Smooth muscle cell (in vitro differentiated cells): Measurements from ENCODE around the gene RASAL2. TPM values are rescaled to one million over a fixed set of nuclear protein-coding genes. Genes with fewer than 3 reads are reported as not detected.

Experiments
- DNase-seq: peaks from one replicate; lab custom pipeline; 2025; ENCODE audit not compliant: unreplicated experiment; lab: John Stamatoyannopoulos, UW
- H2AFZ ChIP-seq: fragments of 200-600 bp; sonication (generic); 2 replicates; pipeline ENCODE4 v1.6.0; 2016; ENCODE audit warnings: antibody characterized with exemption, low read depth, mild to moderate bottlenecking
- H3F3A ChIP-seq: fragments of 200-600 bp; sonication (generic); 2 replicates; pipeline ENCODE4 v1.6.0; 2017; ENCODE audit warnings: antibody characterized with exemption, low read depth
- H3K27ac ChIP-seq: fragments of 200-600 bp; sonication (generic); 2 replicates; pipeline ENCODE4 v1.5.1; 2016; ENCODE audit warnings: low read depth, mild to moderate bottlenecking
- H3K27me3 ChIP-seq: fragments of 200-600 bp; sonication (generic); 2 replicates; pipeline ENCODE4 v1.6.1; 2016; ENCODE audit warnings: low read depth, mild to moderate bottlenecking
- H3K36me3 ChIP-seq: fragments of 200-600 bp; sonication (generic); 2 replicates; pipeline ENCODE4 v1.5.1; 2016; ENCODE audit warnings: low read depth
- H3K4me1 ChIP-seq: fragments of 200-600 bp; sonication (generic); 2 replicates; pipeline ENCODE4 v1.5.1; 2016; ENCODE audit warnings: low read depth
- H3K4me2 ChIP-seq: fragments of 200-600 bp; sonication (generic); 2 replicates; pipeline ENCODE4 v1.6.0; 2016; ENCODE audit warnings: mild to moderate bottlenecking
- H3K4me3 ChIP-seq: fragments of 200-600 bp; sonication (generic); 2 replicates; pipeline ENCODE4 v1.5.1; 2016; ENCODE audit warnings: mild to moderate bottlenecking
- H3K79me2 ChIP-seq: fragments of 200-600 bp; sonication (generic); 2 replicates; pipeline ENCODE4 v1.6.0; 2016; ENCODE audit warnings: low read depth, mild to moderate bottlenecking
- H3K9ac ChIP-seq: fragments of 200-600 bp; sonication (generic); 2 replicates; pipeline ENCODE4 v1.6.0; 2016; ENCODE audit warnings: low read depth
- H3K9me3 ChIP-seq: fragments of 200-600 bp; sonication (generic); replicated peaks from 2 replicates; pipeline ENCODE4 v1.5.1; 2016; ENCODE audit warnings: low read depth
- H4K20me1 ChIP-seq: fragments of 200-600 bp; sonication (generic); 2 replicates; pipeline ENCODE4 v1.6.0; 2016; ENCODE audit warnings: low read depth
- CTCF ChIP-seq: fragments of 200-600 bp; sonication (generic); IDR thresholded peaks from 2 replicates; pipeline ENCODE4 v1.5.1; 2017; ENCODE audit warnings: borderline replicate concordance, mild to moderate bottlenecking, antibody characterized with exemption; ENCODE audit not compliant: insufficient read depth, poor library complexity, severe bottlenecking
- WGBS: methylation state at CpG from one replicate; pipeline ENCODE4 v1.1.7; 2016; ENCODE audit warnings: low lambda C conversion rate; 5-methylcytosine and 5-hydroxymethylcytosine counted together
- polyA plus RNA-seq: library from polyadenylated mRNA; unstranded; fragments of >200 nt; fragmentation: Nextera tagmentation; extraction: Ambion mirVana; gene quantifications from 2 replicates; pipeline ENCODE4 v1.2.1, GENCODE V29; 2016
- total RNA-seq: library from RNA; depleted of rRNA; stranded (reverse); fragments of >200 nt; gene quantifications from 2 replicates; pipeline ENCODE4 v1.2.3, GENCODE V29; 2014

Gene RASAL2
- total and polyA plus RNA-seq, 2 experiments from 2014 or later: 4.3 to 17.6 TPM

GRCh38 chr1:178397678-178398077, 303.8 kb downstream of the RASAL2 start:
- Histone ChIP-seq H4K20me1 (peaks cover 12% of the 10 kb centered on the region), H3K27ac (peak overlapping the region; percentile 25), H2AFZ (no peak overlapping the region)

DNA sequence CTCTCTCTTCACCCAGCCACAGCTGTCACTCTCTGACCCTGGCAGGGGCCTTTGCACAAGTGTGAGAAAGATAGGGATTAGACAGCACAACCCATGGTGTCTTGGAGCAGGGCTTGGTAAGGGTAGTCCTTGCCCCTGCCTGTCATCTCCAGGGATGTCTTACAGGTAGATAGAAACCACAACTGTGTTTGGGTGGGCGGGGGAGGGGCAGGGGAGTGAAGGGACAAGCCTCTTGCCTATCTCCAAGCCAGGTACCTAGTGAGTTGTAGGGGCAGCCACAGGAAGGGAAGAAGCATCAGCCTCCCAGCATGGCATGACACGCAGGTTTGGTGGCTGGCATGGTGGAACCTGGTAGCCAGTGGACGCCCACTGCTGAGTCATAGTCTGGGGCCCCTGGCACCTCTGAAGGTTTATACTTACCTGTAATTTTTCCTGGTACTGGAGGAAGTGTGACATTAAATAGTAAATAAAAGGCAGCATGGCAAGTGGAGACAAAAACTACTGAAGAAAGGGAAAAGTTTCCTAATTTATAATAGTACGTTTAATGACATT, 305.3 kb downstream of the RASAL2 start:
- Histone ChIP-seq H3K9me3 (no peaks in the 10 kb centered on the region), H4K20me1 (peaks cover 12% of the 10 kb centered on the region), H3K79me2 (no peaks in the 10 kb centered on the region), H3F3A (peaks cover 4% of the 10 kb centered on the region), H2AFZ (no peak overlapping the region), H3K36me3 (no peaks in the 10 kb centered on the region), H3K4me2 (no peak overlapping the region), H3K27me3 (no peaks in the 10 kb centered on the region), H3K9ac (no peak overlapping the region), H3K4me1 (no peaks in the 10 kb centered on the region), H3K4me3 (no peak overlapping the region), H3K27ac (no peak overlapping the region)
- 95% methylated on average over 4 of the region's 4 CpGs for WGBS
- DNase-seq: no peak
- no peak for TF ChIP-seq CTCF

More at GRCh38 chr1:178397678-178398077, 303.8 kb downstream of the RASAL2 start:
- Histone ChIP-seq H3K4me3 (no peak overlapping the region), H3K4me1 (no peaks in the 10 kb centered on the region), H3F3A (peaks cover 4% of the 10 kb centered on the region), H3K36me3 (no peaks in the 10 kb centered on the region), H3K9me3 (no peaks in the 10 kb centered on the region), H3K27me3 (no peaks in the 10 kb centered on the region), H3K79me2 (no peaks in the 10 kb centered on the region), H3K4me2 (no peak overlapping the region), H3K9ac (no peak overlapping the region)
- WGBS: 54% methylated on average over 2 of the region's 2 CpGs
- DNase-seq: no peak
- TF ChIP-seq CTCF: no peak

GRCh38 chr1:178405137-178405536, 311.2 kb downstream of the RASAL2 start:
- no peaks in the 10 kb centered on the region for H3K27me3 ChIP-seq
- H3K4me2 ChIP-seq: no peak overlapping the region

More at GRCh38 chr1:178405137-178405536, 311.2 kb downstream of the RASAL2 start:
- DNase-seq: no peak
- Histone ChIP-seq H3K9me3 (no peaks in the 10 kb centered on the region), H3K79me2 (no peaks in the 10 kb centered on the region), H3K27ac (no peak overlapping the region), H4K20me1 (peaks cover 11% of the 10 kb centered on the region), H3K4me3 (no peak overlapping the region), H3F3A (no peaks in the 10 kb centered on the region), H3K36me3 (no peaks in the 10 kb centered on the region), H3K9ac (no peak overlapping the region), H3K4me1 (no peaks in the 10 kb centered on the region), H2AFZ (no peak overlapping the region)
- WGBS: 68% methylated on average over 1 of the region's 1 CpG
- no peak for TF ChIP-seq CTCF
